ENCODE data around the gene RNU5B-1. TPM values are rescaled to one million over a fixed set of nuclear protein-coding genes. Genes with fewer than 3 reads are reported as not detected.

RNU5B-1 gene
- total and polyA plus RNA-seq, 2 of the 8 experiments (the other 6 are each of a cell fraction or from before 2014, with no cell fraction given), result not detected

DNA sequence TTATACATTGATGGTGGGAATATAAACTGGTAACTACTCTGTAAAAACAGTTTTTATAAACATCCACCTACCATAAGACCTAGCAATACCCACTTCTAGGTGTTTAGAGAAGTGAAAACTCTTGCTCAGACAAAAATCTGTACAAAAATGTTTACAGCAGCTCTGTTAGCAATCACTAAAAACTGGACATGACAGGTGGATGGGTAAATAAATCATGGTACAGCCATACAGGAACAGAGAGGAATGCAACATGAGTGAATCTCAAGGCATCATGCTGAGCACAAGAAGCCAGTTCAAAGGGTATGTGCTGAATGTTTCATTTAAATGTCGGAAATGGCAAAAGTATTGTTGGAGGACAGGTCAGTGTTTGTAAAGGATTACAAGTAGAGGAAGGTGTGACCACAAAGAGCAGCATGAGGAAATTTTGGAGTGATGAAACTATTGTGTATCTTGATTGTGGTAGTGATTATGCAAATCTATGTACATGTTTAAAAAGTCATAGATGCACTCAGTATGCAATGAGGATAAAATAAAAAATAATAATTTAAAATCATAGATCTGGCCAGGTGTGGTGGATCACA lies 11.4 kb upstream of the RNU5B-1 start:
- POLR2A ChIA-PET (ENCODE audit: partially characterized antibody), result interaction anchor here (10.1 kb wide), 1 partner anchor 9 kb away, joined by 123 read pairs; the partner anchor contains the start of gene RNU5B-1
- Histone ChIP-seq H3K18ac (ENCODE audit: extremely low read depth, low read length) (no peak overlapping the region), H4K20me1 (replicated peaks in 1 of 2; ENCODE audit: control insufficient read depth in 1 of 2, insufficient read depth in 2 of 2, low read length in 2 of 2) (no peaks in the 10 kb centered on the region), H3K56ac (replicated peaks; ENCODE audit: insufficient read length, low read depth, low read length) (no peak overlapping the region), H2AK5ac (ENCODE audit: low read depth, low read length) (no peak overlapping the region), H3K79me1 (ENCODE audit: low read depth, low read length) (no peaks in the 10 kb centered on the region), H3K14ac (ENCODE audit: insufficient read length) (no peak overlapping the region), H2BK120ac (replicated peaks; ENCODE audit: low read depth, low read length) (no peak overlapping the region), H3K4me2 (ENCODE audit: insufficient read depth in 1 of 2, low read depth in 2 of 2, low read length in 2 of 2) (no peak overlapping the region), H3K23me2 (ENCODE audit: low read depth, low read length) (no peaks in the 10 kb centered on the region), H4K8ac (ENCODE audit: extremely low read depth, insufficient read depth, low read length) (no peak overlapping the region), H3K4ac (replicated peaks; ENCODE audit: insufficient read length, low read depth, low read length) (no peak overlapping the region), H2BK12ac (ENCODE audit: low read depth, low read length) (no peak overlapping the region), H3K4me1 (replicated peaks in 1 of 4; ENCODE audit: control insufficient read depth in 3 of 4, insufficient read depth in 4 of 4, low read length in 3 of 4) (no peaks in the 10 kb centered on the region), H4K91ac (replicated peaks; ENCODE audit: insufficient read length, low read length) (no peak overlapping the region), H2BK5ac (ENCODE audit: low read depth, low read length) (no peak overlapping the region), H3K9me3 (ENCODE audit: insufficient read depth in 2 of 2, low read depth in 1 of 2, low read length in 1 of 2) (no peaks in the 10 kb centered on the region), H3K36me3 (ENCODE audit: control insufficient read depth in 2 of 4, insufficient read depth in 4 of 4, low read length in 3 of 4) (no peaks in the 10 kb centered on the region), H3K23ac (ENCODE audit: insufficient read length) (no peak overlapping the region), H3K27me3 (replicated peaks in 1 of 4; ENCODE audit: control insufficient read depth in 3 of 4, extremely low read depth in 1 of 4, insufficient read depth in 3 of 4, low read length in 3 of 4) (peaks cover 0 to under 1% (median 0%) of the 10 kb centered on the region in 4 experiments; a peak in 2 of 7 replicates), H4K5ac (ENCODE audit: insufficient read length, low read depth, low read length) (no peak overlapping the region), H3K27ac (ENCODE audit: low read depth, low read length) (no peak overlapping the region), H2BK20ac (ENCODE audit: low read length) (no peak overlapping the region), H2AFZ (ENCODE audit: low read length) (no peak overlapping the region), H3K79me2 (ENCODE audit: control insufficient read depth in 1 of 2, insufficient read depth in 2 of 2, low read length in 2 of 2) (no peaks in the 10 kb centered on the region), H2BK15ac (ENCODE audit: low read length) (no peak overlapping the region), H3K9ac (replicated peaks in 1 of 4; ENCODE audit: extremely low read depth in 1 of 4, low read depth in 3 of 4, low read length in 3 of 4) (no peak overlapping the region; a peak in 1 of 7 replicates), H3K4me3 (ENCODE audit: extremely low read depth in 1 of 4, insufficient read depth in 2 of 4, low read depth in 3 of 4, low read length in 4 of 4) (no peak overlapping the region)
- CTCF ChIA-PET (ENCODE audit: partially characterized antibody), result no interaction called here
- no peak for FAIRE-seq
- 88% methylated on average over 1 of the region's 1 CpG; no CpG with 5 or more reads in 1 of the 2 experiments for WGBS, 2 experiments (ENCODE audit: extremely low coverage in 1 of 2, insufficient coverage in 1 of 2, insufficient read length in 1 of 2, insufficient replicate concordance in 2 of 2, low coverage in 1 of 2, low lambda C conversion rate in 2 of 2, missing lambda C conversion rate in 1 of 2)
- DNase-seq (ENCODE audit: low read depth in 1 of 2, low spot score in 2 of 2), result no peak
- no peak for TF ChIP-seq CEBPB (IDR thresholded peaks at IDR 0.05; ENCODE audit: low read depth, low read length)
